Glomerular visceral epithelial cell (primary cell): Measurements from ENCODE around the gene CACNG1.

Source experiments
- DNase-seq: peaks from one replicate; pipeline ENCODE4 v3.0.0-alpha.2; 2016; ENCODE audit errors: extremely low spot score

CACNG1 gene

GRCh38 chr17:67051155-67051538 lies 6.8 kb downstream of the CACNG1 start:
- DNase-seq = no peak

- DNase-seq = no peak
Observed at GRCh38 chr17:67051837-67052236, 7.5 kb downstream of the CACNG1 start.

DNA sequence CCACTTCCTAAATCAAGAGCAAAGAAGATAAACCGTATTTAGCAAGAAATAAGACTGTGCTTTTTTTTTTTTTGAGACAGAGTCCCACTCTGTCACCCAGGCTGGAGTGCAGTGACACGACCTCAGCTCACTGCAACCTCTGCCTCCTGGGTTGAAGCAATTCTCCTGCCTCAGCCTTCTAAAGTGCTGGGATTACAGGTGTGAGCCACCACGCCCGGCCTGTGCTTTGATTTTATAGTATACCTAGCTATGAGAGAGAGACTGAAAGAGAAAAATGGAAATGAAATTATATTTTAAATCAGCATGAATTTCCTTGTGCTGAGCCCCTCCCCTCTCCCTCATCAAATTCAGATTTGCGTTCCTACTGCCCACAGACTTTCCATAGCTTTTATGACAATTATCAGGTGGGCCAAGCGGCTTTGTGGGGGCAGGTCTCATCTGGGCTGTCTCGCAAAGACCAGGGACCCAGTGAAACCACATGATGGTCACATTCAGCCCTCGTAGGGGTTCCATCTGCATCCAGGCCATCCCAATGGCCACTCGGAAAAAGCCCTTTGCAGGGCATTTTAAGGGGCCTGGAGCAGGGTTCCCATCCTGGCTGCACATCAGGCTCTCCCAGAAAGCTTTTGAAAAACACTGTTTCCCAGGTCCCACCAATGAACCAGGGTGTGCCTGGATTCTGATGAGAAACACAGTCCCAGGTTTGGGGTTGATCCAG lies 8.5 kb downstream of the CACNG1 start:
- no peak for DNase-seq

- DNase-seq = no peak
Observed at GRCh38 chr17:67053438-67054000, 9.2 kb downstream of the CACNG1 start.

- DNase-seq = no peak
Observed at GRCh38 chr17:67054011-67054591, 9.7 kb downstream of the CACNG1 start.

DNA sequence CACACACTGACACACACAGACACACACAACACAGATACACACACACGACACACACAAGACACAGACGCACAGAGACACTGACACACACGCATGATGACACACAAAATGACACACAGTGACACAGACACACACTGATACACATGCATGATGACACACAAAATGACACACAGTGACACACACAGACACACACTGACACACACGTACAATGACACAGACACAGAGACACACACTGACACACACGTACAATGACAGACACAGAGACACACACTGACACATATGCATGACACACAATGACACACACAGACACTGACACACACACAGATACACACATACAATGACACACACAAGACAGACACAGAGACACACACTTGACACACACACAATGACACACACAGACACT lies 10.3 kb downstream of the CACNG1 start:
- no peak for DNase-seq

DNA sequence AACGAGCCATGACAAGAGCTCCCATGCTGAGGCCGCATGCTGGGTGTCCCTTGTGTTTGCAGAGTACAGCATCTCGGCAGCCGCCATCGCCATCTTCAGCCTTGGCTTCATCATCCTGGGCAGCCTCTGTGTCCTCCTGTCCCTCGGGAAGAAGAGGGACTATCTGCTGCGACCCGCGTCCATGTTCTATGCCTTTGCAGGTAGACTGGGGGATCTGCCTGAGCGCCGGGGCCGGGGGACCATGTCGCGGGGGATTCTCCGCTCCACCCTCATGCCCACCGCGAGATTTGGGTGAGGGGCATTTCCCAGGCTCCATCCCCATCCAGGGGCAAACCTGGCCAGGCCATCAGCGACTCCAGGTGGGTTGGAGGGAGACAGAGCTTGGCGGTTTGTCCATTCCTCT lies 10.7 kb downstream of the CACNG1 start:
- DNase-seq = no peak

GRCh38 chr17:67055811-67056745 lies 11.7 kb downstream of the CACNG1 start:
- DNase-seq = no peak

DNA sequence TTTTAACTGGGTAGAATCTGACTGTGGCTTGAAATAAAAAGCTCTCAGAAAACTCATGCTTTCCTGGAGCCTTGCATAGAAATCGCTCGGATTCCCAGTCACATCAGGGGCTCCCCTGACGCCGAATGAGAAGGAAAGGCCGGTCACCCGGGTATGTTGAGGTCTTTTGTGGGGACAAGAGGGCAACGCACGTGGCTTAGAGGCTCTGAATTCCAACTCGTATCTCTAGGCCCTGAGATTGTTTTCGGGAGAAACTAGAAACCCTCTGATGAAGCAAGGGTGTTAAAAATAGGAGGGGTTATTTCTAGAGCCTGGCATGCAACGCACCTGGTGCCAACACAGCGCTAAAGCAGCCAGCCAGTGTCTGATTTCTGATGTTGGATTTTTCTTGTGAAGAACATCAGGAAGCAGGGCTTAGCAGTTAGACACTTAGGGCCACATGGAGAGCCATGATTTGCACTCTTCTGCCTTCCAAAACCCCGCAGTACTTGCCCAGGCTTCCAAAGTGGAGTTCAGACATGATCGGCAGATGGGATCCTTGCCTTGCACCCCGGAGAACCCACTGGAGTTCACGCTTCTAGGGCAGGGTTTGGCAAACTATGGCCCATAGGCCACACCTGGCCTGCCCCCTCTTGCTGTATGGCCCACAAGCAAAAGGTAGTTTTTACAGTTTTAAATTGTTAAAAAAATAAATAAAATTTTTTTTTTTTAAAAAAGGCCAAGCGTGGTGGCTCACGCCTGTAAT lies 12.6 kb downstream of the CACNG1 start:
- DNase-seq = no peak

- no peak for DNase-seq
Observed at GRCh38 chr17:67058036-67058435, 13.7 kb downstream of the CACNG1 start.

DNA sequence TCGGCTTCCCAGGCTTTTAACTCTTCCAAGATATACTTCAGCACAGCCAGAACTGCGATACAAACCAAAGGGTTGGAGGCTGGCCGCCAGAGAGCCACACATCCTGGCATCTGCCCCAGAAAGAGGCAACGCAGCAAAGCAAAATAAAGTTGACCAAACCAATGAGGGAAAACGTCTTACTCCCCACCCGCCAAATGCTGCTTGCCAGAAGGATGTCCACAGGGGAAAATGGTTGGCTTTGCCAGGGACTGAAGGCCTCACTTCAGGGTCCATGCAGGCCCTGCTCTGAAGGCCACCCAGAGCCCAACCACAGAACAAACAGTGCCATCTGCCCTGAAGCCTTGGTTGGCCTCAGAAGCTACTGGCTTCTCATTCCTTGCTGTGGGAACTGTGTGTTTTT lies 15.0 kb downstream of the CACNG1 start:
- DNase-seq = no peak

GRCh38 chr17:67063141-67063540 lies 18.8 kb downstream of the CACNG1 start:
- DNase-seq = no peak

DNA sequence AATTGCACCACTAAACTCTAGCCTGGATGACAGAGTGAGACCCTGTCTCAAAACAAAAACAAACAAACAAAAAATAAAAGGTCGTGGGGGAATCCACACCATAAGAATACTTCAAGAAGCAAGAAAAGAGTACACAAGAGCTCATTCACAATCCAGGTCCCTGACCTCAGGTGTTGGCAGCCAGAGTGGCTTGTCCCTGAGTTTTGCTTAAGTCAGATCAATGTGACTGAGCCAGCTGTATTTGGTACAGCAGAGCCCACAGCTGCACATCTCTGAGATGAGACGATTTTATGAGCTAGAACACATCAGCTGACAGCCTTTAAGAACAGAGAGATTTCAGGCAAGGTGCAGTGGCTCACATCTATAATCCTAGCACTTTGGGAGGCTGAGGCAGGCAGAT lies 22.4 kb downstream of the CACNG1 start:
- no peak for DNase-seq

DNA sequence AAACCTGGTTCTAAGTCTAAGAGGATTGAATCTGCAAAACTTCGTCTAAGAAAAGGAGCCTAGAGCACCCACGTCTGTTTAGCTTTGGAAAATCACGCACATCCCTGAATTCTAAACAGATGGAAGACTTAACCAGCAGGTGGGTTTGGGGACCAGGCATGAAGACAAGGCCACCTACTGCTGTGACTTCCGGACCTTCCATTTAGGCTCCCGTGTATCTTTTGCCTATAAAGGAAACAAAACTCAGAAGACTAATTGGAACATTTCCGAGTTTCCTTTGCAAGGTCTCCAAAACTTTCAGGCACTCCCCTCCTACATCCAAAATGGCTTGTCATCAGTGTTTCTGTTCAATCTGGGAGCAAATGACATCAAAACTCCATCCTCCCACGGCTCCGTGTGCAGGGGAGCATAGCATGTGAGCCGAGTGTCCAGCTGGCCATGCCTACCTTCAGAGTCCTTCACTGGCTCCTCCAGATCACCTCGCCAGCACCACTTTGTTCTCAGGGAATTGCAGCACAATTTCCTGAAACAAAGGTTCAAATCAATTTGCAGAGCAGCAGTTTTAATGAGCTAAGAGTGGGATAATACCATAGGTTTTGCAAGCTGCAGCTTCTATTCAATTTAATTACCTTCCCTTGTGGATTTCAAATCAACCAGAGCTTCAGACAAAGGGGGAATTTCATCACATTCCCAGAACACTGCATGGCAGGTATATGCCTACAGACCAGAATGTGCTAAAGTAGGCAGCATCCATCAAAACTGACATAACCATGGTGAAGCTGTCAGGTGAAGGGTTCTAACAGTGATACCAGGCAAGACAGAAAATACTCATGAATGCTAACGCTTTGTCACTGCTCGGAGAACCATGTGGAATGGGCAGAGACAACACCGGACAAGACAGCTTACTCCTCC lies 23.5 kb downstream of the CACNG1 start:
- no peak for DNase-seq

DNA sequence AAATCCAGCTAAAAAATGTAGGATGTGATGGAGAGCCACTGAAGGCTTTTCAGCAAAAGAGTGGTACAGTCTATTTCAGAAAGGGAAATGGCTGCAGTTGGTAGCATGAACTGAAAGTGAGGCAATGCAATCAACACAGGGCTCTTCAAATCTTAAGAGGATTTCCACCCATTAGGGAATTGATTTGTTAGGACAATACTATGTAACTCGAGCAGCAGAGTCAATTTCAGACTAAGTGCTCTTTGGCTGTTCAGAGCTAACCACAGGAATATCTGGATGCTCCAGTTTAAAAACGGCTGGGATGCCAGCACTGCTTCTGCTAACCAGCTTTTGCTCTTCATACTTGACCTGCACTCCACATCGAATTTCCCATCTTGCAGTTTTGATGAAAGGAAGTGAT lies 24.6 kb downstream of the CACNG1 start:
- DNase-seq = no peak

GRCh38 chr17:67069603-67070136 lies 25.3 kb downstream of the CACNG1 start:
- DNase-seq = no peak

GRCh38 chr17:67071595-67071994 lies 27.2 kb downstream of the CACNG1 start:
- DNase-seq = no peak

- DNase-seq = no peak
Observed at GRCh38 chr17:67072885-67073284, 28.5 kb downstream of the CACNG1 start.

DNA sequence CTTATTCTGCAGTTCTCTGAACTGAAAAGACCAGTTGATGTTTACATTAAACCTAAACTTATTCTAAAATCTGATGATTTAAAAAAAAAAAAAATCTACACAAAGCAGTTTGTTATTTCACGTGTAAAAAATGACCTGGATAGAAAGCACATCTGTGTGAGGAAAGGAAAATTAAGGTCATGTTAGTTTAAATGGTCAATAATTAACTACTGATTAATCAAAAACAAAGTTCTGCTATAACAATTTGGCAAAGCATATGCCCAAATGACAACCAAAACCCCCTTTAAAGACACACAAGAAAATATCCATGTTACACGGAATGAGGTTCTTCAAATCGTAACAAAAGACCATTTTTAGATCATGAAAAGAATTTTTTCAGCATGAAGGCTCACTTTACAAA lies 30.4 kb downstream of the CACNG1 start:
- no peak for DNase-seq

DNA sequence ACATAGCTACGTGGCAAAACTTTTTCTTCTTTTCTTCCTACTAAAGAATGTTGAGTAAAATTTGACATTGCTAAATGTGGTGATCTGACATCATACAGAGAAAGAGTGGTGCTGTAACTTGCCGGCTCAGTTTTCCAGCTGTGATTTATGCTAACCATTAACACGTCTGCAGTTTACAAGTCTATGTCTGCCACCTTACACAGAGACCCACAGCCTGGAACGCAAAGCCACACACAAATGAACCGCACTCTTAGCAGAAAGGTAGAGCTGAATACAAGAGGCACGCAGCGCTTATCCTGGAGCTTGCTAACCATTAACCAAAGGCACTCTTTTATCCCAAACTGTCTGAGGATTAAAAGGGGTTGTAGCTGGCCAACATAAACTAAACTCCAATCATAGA lies 31.9 kb downstream of the CACNG1 start:
- peak; percentile 82 for DNase-seq
